Retinal pigment epithelial cell (primary cell): Measurements from ENCODE around the gene GLB1L2.

Experiments
- DNase-seq: peaks from one replicate; pipeline ENCODE4 v3.0.0-alpha.2; 2010; ENCODE audit warnings: low read depth
- H3K4me3 ChIP-seq: 2 replicates; pipeline ENCODE4 v1.5.1; 2011; ENCODE audit warnings: mild to moderate bottlenecking, low read length, control low read depth, moderate library complexity
- CTCF ChIP-seq: conservative IDR thresholded peaks from 2 replicates; pipeline ENCODE4 v1.5.1; 2011; ENCODE audit warnings: low read depth, low read length, control low read depth, inconsistent platforms

Gene GLB1L2

GRCh38 chr11:134386945-134387344 is 55.2 kb downstream of the GLB1L2 start:
- no peak for DNase-seq
- TF ChIP-seq CTCF: no peak
- H3K4me3 ChIP-seq: no peak overlapping the region

GRCh38 chr11:134387501-134387900 is 55.7 kb downstream of the GLB1L2 start:
- no peak overlapping the region for H3K4me3 ChIP-seq
- TF ChIP-seq CTCF: no peak
- DNase-seq: no peak

GRCh38 chr11:134388590-134388989 is 56.8 kb downstream of the GLB1L2 start:
- no peak for DNase-seq
- no peak for TF ChIP-seq CTCF

GRCh38 chr11:134389464-134390180 is 57.8 kb downstream of the GLB1L2 start:
- H3K4me3 ChIP-seq: no peak overlapping the region
- no peak for DNase-seq
- TF ChIP-seq CTCF: no peak

More at GRCh38 chr11:134388590-134388989, 56.8 kb downstream of the GLB1L2 start:
- no peak overlapping the region for H3K4me3 ChIP-seq

- DNase-seq: no peak
- H3K4me3 ChIP-seq: no peak overlapping the region
- TF ChIP-seq CTCF: peak; percentile 4
These were observed 59.1 kb downstream of the GLB1L2 start for GRCh38 chr11:134390706-134391569.

- no peak for TF ChIP-seq CTCF
- DNase-seq: no peak
- no peak overlapping the region for H3K4me3 ChIP-seq
These were observed 59.9 kb downstream of the GLB1L2 start for GRCh38 chr11:134391656-134392055.
